ENCODE data around the gene MMP24.

Gene MMP24

DNA sequence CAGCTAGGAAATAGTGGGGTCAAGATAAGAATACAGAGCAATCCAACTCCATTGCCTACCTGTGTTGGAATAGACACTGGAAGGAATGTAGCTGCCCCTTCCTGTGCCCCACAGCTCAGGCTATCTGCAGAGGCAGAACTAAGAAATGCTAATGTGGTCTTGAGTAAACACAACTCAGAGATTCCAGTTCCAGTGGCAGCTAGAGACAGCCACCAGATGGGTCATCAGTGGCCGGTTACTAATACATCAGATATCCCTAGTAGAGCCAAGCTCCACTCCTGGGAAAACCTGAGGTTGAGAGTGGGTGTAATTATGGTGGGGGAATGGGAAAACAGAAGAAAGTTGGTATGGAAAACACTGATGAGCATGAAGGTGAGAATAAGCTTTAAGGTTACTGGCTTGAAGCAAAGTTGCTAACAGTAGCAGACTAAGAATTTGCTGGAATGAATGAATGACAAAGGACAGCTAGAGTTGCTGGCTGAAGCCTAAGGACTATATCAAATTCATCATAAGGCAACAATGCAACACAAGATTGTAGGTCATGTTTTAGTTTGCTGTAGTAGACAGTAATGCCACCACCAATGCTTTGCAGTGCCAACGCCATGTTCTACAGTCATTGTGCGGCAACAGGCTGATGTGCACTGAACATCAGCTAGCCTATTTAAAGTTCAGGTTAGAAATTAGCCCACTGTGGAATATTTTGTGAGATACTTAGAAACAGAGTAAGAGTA lies 94.1 kb downstream of the MMP24 start:
- no peak overlapping the region for H3K27ac ChIP-seq (ENCODE audit: low read length)
- no peak overlapping the region for H3K9ac ChIP-seq (ENCODE audit: low read length)
- H3K4me3 ChIP-seq (ENCODE audit: low read length), result no peak overlapping the region

DNA sequence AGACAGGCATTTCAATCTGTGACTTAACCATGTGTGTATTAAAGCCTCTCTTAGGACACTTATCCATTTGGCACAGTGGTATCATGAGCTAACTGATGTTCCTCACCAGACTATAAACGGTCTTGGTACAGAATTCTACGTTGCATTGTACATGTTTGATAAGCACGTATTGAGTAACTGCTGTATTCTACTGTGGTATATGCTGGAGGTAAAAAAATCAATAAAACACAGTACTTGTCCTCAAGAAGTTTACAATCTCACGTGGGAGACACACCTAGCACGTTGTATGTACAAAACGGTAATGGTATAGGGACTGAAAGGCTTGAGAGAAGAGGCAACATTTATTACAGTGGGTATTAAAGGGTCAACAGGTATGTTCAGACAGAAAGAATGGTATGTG lies 98.9 kb downstream of the MMP24 start:
- Histone ChIP-seq H3K4me3 (ENCODE audit: low read length) (no peak overlapping the region), H4K20me1 (ENCODE audit: insufficient read depth, low read length) (no peaks in the 10 kb centered on the region), H3K4me2 (ENCODE audit: low read length) (peak overlapping the region; percentile 55), H3K27me3 (ENCODE audit: low read depth, low read length) (no peaks in the 10 kb centered on the region), H3K9me3 (ENCODE audit: insufficient read depth, low read length) (no peaks in the 10 kb centered on the region), H3K9ac (ENCODE audit: low read length) (no peak overlapping the region), H3K36me3 (replicated peaks; ENCODE audit: low read depth, low read length) (no peaks in the 10 kb centered on the region), H3K27ac (ENCODE audit: low read length) (no peak overlapping the region), H3K4me1 (ENCODE audit: low read length) (peaks cover 22% of the 10 kb centered on the region), H2AFZ (ENCODE audit: low read depth, low read length) (no peak overlapping the region), H3K79me2 (ENCODE audit: low read length) (no peaks in the 10 kb centered on the region)
- TF ChIP-seq, protein P1, sequence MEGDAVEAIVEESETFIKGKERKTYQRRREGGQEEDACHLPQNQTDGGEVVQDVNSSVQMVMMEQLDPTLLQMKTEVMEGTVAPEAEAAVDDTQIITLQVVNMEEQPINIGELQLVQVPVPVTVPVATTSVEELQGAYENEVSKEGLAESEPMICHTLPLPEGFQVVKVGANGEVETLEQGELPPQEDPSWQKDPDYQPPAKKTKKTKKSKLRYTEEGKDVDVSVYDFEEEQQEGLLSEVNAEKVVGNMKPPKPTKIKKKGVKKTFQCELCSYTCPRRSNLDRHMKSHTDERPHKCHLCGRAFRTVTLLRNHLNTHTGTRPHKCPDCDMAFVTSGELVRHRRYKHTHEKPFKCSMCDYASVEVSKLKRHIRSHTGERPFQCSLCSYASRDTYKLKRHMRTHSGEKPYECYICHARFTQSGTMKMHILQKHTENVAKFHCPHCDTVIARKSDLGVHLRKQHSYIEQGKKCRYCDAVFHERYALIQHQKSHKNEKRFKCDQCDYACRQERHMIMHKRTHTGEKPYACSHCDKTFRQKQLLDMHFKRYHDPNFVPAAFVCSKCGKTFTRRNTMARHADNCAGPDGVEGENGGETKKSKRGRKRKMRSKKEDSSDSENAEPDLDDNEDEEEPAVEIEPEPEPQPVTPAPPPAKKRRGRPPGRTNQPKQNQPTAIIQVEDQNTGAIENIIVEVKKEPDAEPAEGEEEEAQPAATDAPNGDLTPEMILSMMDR (IDR thresholded peaks at IDR 0.05; ENCODE audit: low read depth, low read length), result no peak
- TF ChIP-seq EZH2phosphoT487 (IDR thresholded peaks at IDR 0.05; ENCODE audit: low read depth), result no peak

More for the DNA sequence above, 94.1 kb downstream of the MMP24 start:
- Histone ChIP-seq H3K9me3 (ENCODE audit: insufficient read depth, low read length) (no peaks in the 10 kb centered on the region), H2AFZ (ENCODE audit: low read depth, low read length) (no peak overlapping the region), H3K4me2 (ENCODE audit: low read length) (no peak overlapping the region), H3K79me2 (ENCODE audit: low read length) (no peaks in the 10 kb centered on the region), H3K36me3 (replicated peaks; ENCODE audit: low read depth, low read length) (no peaks in the 10 kb centered on the region), H3K27me3 (ENCODE audit: low read depth, low read length) (no peaks in the 10 kb centered on the region), H4K20me1 (ENCODE audit: insufficient read depth, low read length) (no peaks in the 10 kb centered on the region), H3K4me1 (ENCODE audit: low read length) (peaks cover 23% of the 10 kb centered on the region)
- no peak for TF ChIP-seq EZH2phosphoT487 (IDR thresholded peaks at IDR 0.05; ENCODE audit: low read depth)
- TF ChIP-seq, protein P1 (IDR thresholded peaks at IDR 0.05; ENCODE audit: low read depth, low read length), result no peak

DNA sequence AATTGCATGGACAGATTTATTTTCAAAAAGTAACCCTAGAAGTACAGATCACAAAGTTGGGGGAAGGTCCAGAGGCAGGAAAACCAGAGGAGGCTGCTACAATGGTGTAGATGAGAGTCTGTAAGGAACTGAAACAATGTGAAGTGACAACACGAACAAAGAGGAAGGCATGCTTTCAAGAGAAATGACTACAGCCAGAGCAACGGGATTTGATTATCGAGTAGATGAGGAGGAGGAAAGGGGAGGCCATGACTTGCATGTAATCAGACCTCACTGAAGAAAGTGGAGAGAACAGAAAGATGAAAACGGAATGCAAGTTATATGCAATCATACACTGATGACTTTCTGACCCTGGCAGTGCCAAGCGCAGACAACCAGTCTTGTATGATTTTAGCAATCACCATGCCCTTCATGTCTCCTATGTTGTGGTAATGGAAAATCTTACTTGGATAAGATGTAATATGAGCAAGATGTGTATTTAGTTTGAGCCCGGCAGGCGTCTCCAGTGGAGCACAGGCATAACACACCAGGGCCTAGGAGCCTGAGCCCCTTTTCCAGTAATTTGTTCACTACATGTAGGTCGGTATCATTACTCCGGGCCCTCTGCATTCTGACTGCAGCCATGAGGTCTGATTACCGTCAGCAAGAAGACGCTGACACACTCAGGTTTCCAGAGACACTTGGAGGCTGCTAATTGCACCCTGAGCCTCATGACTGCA lies 99.7 kb downstream of the MMP24 start:
- Histone ChIP-seq H3K79me2 (ENCODE audit: low read length) (no peaks in the 10 kb centered on the region), H3K36me3 (replicated peaks; ENCODE audit: low read depth, low read length) (no peaks in the 10 kb centered on the region), H3K27ac (ENCODE audit: low read length) (no peak overlapping the region), H2AFZ (ENCODE audit: low read depth, low read length) (no peak overlapping the region), H4K20me1 (ENCODE audit: insufficient read depth, low read length) (no peaks in the 10 kb centered on the region), H3K9ac (ENCODE audit: low read length) (no peak overlapping the region), H3K9me3 (ENCODE audit: insufficient read depth, low read length) (no peaks in the 10 kb centered on the region), H3K4me3 (ENCODE audit: low read length) (peak overlapping the region; percentile 11; the same call in 1 of the 2 replicates), H3K27me3 (ENCODE audit: low read depth, low read length) (no peaks in the 10 kb centered on the region), H3K4me2 (ENCODE audit: low read length) (peak overlapping the region; percentile 55), H3K4me1 (ENCODE audit: low read length) (peaks cover 18% of the 10 kb centered on the region)
- no peak for TF ChIP-seq EZH2phosphoT487 (IDR thresholded peaks at IDR 0.05; ENCODE audit: low read depth)
- TF ChIP-seq, protein P1 (IDR thresholded peaks at IDR 0.05; ENCODE audit: low read depth, low read length), result no peak
